PC-3 (cell line): ENCODE results near the gene IL20RB. TPM values are rescaled to one million over a fixed set of nuclear protein-coding genes. Genes with fewer than 3 reads are reported as not detected.

Experiments used
- ATAC-seq: fragments of 200-7000 bp; cut with Tn5 transposase; 2 replicates; pipeline ENCODE4 v1.9.1; 2020; ENCODE audit warnings: mild to moderate bottlenecking, moderate library complexity
- BruUV-seq: library from RNA; stranded (reverse); fragments of 400-500 nt; replicated peaks from 2 replicates; lab custom pipeline; 2021; lab: Mats Ljungman, UMichigan
- CTCF ChIA-PET: fragments of 300-600 bp; sonication (Branson Sonifier 250); formaldehyde crosslinking; loops from one replicate; lab custom pipeline; 2022; ENCODE audit warnings: antibody characterized with exemption; lab: Charles Lee
- POLR2A ChIA-PET: fragments of 300-600 bp; sonication (Branson Sonifier 250); formaldehyde crosslinking; loops from one replicate; lab custom pipeline; 2022; ENCODE audit warnings: antibody characterized with exemption; ENCODE audit not compliant: unreplicated experiment; lab: Charles Lee
- DNase-seq: peaks from one replicate; pipeline ENCODE4 v3.0.0-alpha.2; 2015
- H2AFZ ChIP-seq: fragments of 300-600 bp; sonication (generic); 2 replicates; pipeline ENCODE4 v1.6.0; 2016; ENCODE audit warnings: antibody characterized with exemption, low read length
- H3F3A ChIP-seq: fragments of 300-600 bp; sonication (generic); one replicate; pipeline ENCODE4 v1.6.0; 2017; ENCODE audit warnings: antibody characterized with exemption, low read length, control low read depth, mild to moderate bottlenecking; ENCODE audit not compliant: unreplicated experiment
- H3K27ac ChIP-seq: fragments of 300-600 bp; sonication (generic); 2 replicates; pipeline ENCODE4 v1.5.1; 2016; ENCODE audit warnings: mild to moderate bottlenecking, low read length
- H3K27me3 ChIP-seq: fragments of 300-600 bp; sonication (generic); 2 replicates; pipeline ENCODE4 v1.6.1; 2016; ENCODE audit warnings: low read length, mixed read lengths
- H3K36me3 ChIP-seq: fragments of 300-600 bp; sonication (generic); 2 replicates; pipeline ENCODE4 v1.6.1; 2016; ENCODE audit warnings: low read depth, mixed run types, low read length, mixed read lengths
- H3K4me1 ChIP-seq: fragments of 300-600 bp; sonication (generic); 2 replicates; pipeline ENCODE4 v1.5.1; 2016; ENCODE audit warnings: low read length; ENCODE audit not compliant: insufficient read depth
- H3K4me2 ChIP-seq: fragments of 300-600 bp; sonication (generic); 2 replicates; pipeline ENCODE4 v1.6.0; 2016; ENCODE audit warnings: low read length
- H3K4me3 ChIP-seq: fragments of 300-600 bp; sonication (generic); 2 replicates; pipeline ENCODE4 v1.5.1; 2016; ENCODE audit warnings: mild to moderate bottlenecking, low read length, mixed read lengths
- H3K79me2 ChIP-seq: fragments of 300-600 bp; sonication (generic); 2 replicates; pipeline ENCODE4 v1.6.1; 2017; ENCODE audit warnings: low read length, mixed read lengths
- H3K9ac ChIP-seq: fragments of 300-600 bp; sonication (generic); 2 replicates; pipeline ENCODE4 v1.6.0; 2016; ENCODE audit warnings: mild to moderate bottlenecking, low read length
- H3K9me2 ChIP-seq: fragments of 300-600 bp; sonication (generic); replicated peaks from 2 replicates; pipeline ENCODE4 v1.6.1; 2016; ENCODE audit warnings: mixed run types, low read length, mixed read lengths
- H3K9me3 ChIP-seq: fragments of 300-600 bp; sonication (generic); 2 replicates; pipeline ENCODE4 v1.6.1; 2016; ENCODE audit warnings: low read length, mixed read lengths
- H4K20me1 ChIP-seq: fragments of 300-600 bp; sonication (generic); 2 replicates; pipeline ENCODE4 v1.6.1; 2016; ENCODE audit warnings: low read length, mixed read lengths
- EZH2 ChIP-seq: fragments of 300-600 bp; sonication (generic); IDR thresholded peaks from one replicate; pipeline ENCODE4 v1.6.1; 2017; ENCODE audit warnings: antibody characterized with exemption, mild to moderate bottlenecking, low read length; ENCODE audit not compliant: unreplicated experiment
- EZH2phosphoT487 ChIP-seq: fragments of 300-600 bp; sonication (generic); IDR thresholded peaks from 2 replicates; pipeline ENCODE4 v1.6.1; 2018; ENCODE audit warnings: mild to moderate bottlenecking, antibody characterized with exemption, low read length, borderline replicate concordance
- intact Hi-C: fragments of 100-400 bp; cut with micrococcal nuclease; formaldehyde crosslinking; loops from 2 replicates; pipeline ENCODE4 v1.9.0; 2023
- total RNA-seq: library from RNA; depleted of rRNA; stranded (reverse); fragments of >200 nt; gene quantifications from 2 replicates; pipeline ENCODE4 v1.2.3, GENCODE V29; 2014
- TF ChIP-seq, protein P1 (sequence below): fragments of 300-600 bp; sonication (generic); conservative IDR thresholded peaks from 2 replicates; pipeline ENCODE4 v1.5.1; 2017; ENCODE audit warnings: antibody characterized with exemption, low read depth, mild to moderate bottlenecking, low read length

Gene IL20RB
- total RNA-seq, 1 experiment from 2014 or later, result 0.73 TPM

DNA sequence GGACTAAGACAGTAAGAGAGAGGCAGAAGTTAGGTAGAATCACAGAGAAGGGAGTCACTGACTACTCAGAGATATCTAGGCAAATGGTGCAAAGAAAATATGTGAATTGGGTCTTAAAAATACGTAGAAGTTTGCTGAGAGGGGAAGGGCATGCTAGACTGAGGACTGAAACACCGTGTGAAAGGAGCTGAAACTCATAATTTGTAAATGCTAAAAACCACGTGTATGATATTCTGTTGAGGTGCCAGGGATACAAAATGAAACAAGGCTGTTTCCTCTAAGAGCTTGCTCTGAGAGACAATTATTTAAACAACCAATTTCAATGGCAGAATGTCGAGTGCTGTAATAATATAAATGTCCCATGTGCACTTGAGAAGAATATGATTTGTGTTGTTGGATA, 48.6 kb upstream of the IL20RB start:
- DNase-seq (no peak), ATAC-seq (no peak)
- ChIA-PET POLR2A (interaction anchor here (0.6 kb wide), 1 partner anchor 513 kb away, joined by 30 read pairs; no protein-coding TSS in a partner anchor), CTCF (no interaction called here)
- H3K4me2 ChIP-seq, result no peak overlapping the region
- no peaks in the 10 kb centered on the region for H3K9me2 ChIP-seq
- no peaks in the 10 kb centered on the region for H3K4me1 ChIP-seq
- no peak overlapping the region for H2AFZ ChIP-seq
- no peaks in the 10 kb centered on the region for H3F3A ChIP-seq
- no TSS peak for BruUV-seq
- H3K9ac ChIP-seq, result no peak overlapping the region
- TF ChIP-seq EZH2 (no peak), EZH2phosphoT487 (no peak)
- TF ChIP-seq, protein P1, sequence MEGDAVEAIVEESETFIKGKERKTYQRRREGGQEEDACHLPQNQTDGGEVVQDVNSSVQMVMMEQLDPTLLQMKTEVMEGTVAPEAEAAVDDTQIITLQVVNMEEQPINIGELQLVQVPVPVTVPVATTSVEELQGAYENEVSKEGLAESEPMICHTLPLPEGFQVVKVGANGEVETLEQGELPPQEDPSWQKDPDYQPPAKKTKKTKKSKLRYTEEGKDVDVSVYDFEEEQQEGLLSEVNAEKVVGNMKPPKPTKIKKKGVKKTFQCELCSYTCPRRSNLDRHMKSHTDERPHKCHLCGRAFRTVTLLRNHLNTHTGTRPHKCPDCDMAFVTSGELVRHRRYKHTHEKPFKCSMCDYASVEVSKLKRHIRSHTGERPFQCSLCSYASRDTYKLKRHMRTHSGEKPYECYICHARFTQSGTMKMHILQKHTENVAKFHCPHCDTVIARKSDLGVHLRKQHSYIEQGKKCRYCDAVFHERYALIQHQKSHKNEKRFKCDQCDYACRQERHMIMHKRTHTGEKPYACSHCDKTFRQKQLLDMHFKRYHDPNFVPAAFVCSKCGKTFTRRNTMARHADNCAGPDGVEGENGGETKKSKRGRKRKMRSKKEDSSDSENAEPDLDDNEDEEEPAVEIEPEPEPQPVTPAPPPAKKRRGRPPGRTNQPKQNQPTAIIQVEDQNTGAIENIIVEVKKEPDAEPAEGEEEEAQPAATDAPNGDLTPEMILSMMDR, result no peak
- H3K79me2 ChIP-seq, result peaks cover 93% of the 10 kb centered on the region
- no peak overlapping the region for H3K27ac ChIP-seq
- no peaks in the 10 kb centered on the region for H4K20me1 ChIP-seq
- H3K4me3 ChIP-seq, result no peak overlapping the region
- intact Hi-C loops, result no loop called here
- 0 out of 2 replicates have a peak, but pooled peaks cover 6% of the 10 kb centered on the region for H3K9me3 ChIP-seq
- H3K36me3 ChIP-seq, result peaks cover 12% of the 10 kb centered on the region; the same call in 1 of the 2 replicates
- no peaks in the 10 kb centered on the region for H3K27me3 ChIP-seq

DNA sequence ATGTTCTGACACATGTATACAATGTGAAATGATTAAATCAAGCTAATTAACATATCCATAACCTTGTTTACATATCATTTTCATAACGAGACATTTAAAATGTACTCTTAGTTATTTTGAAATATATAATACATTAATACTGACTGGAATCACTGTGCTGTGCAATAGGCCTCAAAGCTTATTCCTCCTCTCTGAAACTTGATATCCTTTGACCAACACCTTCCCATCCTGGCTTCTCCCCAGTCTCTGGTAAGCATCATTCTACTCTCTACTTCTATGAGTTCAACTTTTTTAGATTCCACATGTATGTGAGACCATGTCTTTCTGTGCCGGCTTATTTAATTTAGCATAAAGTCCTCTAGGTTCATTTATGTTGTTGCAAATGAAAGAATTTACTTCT, 47.1 kb upstream of the IL20RB start:
- Histone ChIP-seq H3K79me2 (peaks cover 91% of the 10 kb centered on the region), H3K9ac (no peak overlapping the region), H3K9me3 (0 out of 2 replicates have a peak, but pooled peaks cover 6% of the 10 kb centered on the region), H3K4me1 (no peaks in the 10 kb centered on the region), H3K27me3 (no peaks in the 10 kb centered on the region), H3K4me2 (no peak overlapping the region), H3K27ac (no peak overlapping the region), H4K20me1 (no peaks in the 10 kb centered on the region), H3K4me3 (no peak overlapping the region), H3F3A (no peaks in the 10 kb centered on the region), H3K36me3 (peaks cover 7% of the 10 kb centered on the region; the same call in 1 of the 2 replicates), H3K9me2 (no peaks in the 10 kb centered on the region), H2AFZ (no peak overlapping the region)
- POLR2A ChIA-PET, result no interaction called here
- DNase-seq (no peak), ATAC-seq (no peak)
- BruUV-seq, result no TSS peak
- intact Hi-C loops, result no loop called here
- CTCF ChIA-PET, result no interaction called here
- TF ChIP-seq, protein P1, result no peak
- TF ChIP-seq EZH2phosphoT487 (no peak), EZH2 (no peak)

DNA sequence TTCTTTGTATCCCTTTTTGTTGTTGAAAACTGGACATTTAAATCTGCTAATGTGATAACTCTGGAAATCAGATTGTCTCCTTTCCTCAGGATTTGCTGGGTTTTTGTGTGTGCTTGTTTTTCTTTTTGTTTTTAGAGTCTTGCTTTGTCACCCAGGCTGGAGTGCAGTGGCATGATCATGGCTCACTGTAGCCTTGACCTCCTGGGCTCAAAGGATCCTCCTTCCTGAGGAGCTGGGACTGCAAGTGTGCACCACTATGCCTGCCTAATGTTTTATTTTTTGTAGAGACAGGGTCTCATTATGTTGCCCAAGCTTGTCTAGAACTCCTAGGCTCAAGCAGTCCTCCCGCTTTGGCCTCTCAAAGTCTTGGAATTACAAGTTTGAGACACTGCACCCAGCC, 44.6 kb upstream of the IL20RB start:
- Histone ChIP-seq H3K36me3 (peaks cover 7% of the 10 kb centered on the region; the same call in 1 of the 2 replicates), H3K27ac (no peak overlapping the region), H3K9me3 (0 out of 2 replicates have a peak, but pooled peaks cover 6% of the 10 kb centered on the region), H2AFZ (no peak overlapping the region), H3K9me2 (no peaks in the 10 kb centered on the region), H3K4me2 (no peak overlapping the region), H4K20me1 (no peaks in the 10 kb centered on the region), H3K4me3 (no peak overlapping the region), H3K9ac (no peak overlapping the region), H3K4me1 (no peaks in the 10 kb centered on the region), H3K27me3 (no peaks in the 10 kb centered on the region), H3F3A (no peaks in the 10 kb centered on the region), H3K79me2 (peaks cover 89% of the 10 kb centered on the region)
- ChIA-PET CTCF (no interaction called here), POLR2A (no interaction called here)
- intact Hi-C loops, result no loop called here
- no TSS peak for BruUV-seq
- DNase-seq (no peak), ATAC-seq (no peak)
- no peak for TF ChIP-seq EZH2phosphoT487
- TF ChIP-seq, protein P1, result no peak
- no peak for TF ChIP-seq EZH2
